Prostate gland (tissue), 2 donors: ENCODE measurements around the gene ELF2. TPM values are rescaled to one million over a fixed set of nuclear protein-coding genes. Genes with fewer than 3 reads are reported as not detected.

ENCODE experiments used
- DNase-seq: peaks from one replicate; pipeline ENCODE4 v3.0.0-alpha.2; 2019; ENCODE audit warnings: low spot score
- H3K27ac ChIP-seq, 2 donors: fragments of 200-600 bp; sonication (generic); 2 replicates each; pipeline ENCODE4 v1.5.1; 2017 to 2019
- H3K27me3 ChIP-seq: fragments of 200-600 bp; sonication (generic); replicated peaks from 2 replicates; pipeline ENCODE4 v1.5.1; 2019; ENCODE audit not compliant: insufficient read depth
- H3K36me3 ChIP-seq, 2 donors: fragments of 200-600 bp; sonication (generic); 1 replicate in 1 of 2; 2 replicates in 1 of 2; pipeline versions ENCODE4 v1.5.1 to v1.8.1; 2017 to 2019
- H3K4me1 ChIP-seq: fragments of 200-600 bp; sonication (generic); replicated peaks from 2 replicates; pipeline ENCODE4 v1.5.1; 2019
- H3K4me3 ChIP-seq, 2 donors: fragments of 200-600 bp; sonication (generic); 2 replicates each; pipeline ENCODE4 v1.5.1; 2017 to 2019
- H3K9me3 ChIP-seq: fragments of 200-600 bp; sonication (generic); 2 replicates; pipeline ENCODE4 v1.5.1; 2017
- CTCF ChIP-seq, 4 experiments: fragments of 200-600 bp in 2 of 4; fragments of 450-650 bp in 2 of 4; sonication (generic) in 2 of 4; IDR thresholded peaks; 1 replicate in 3 of 4; 2 replicates in 1 of 4; pipeline ENCODE4 v1.5.1; 2016 to 2019; ENCODE audit warnings: antibody characterized with exemption in 4 of 4, mild to moderate bottlenecking in 2 of 4, moderate library complexity in 2 of 4
- POLR2A ChIP-seq: fragments of 450-650 bp; IDR thresholded peaks from one replicate; pipeline ENCODE4 v1.6.1; 2016; ENCODE audit warnings: antibody characterized with exemption, mild to moderate bottlenecking
- POLR2AphosphoS5 ChIP-seq: sonication (generic); formaldehyde crosslinking; IDR thresholded peaks from one replicate; pipeline ENCODE4 v1.6.1; 2017; ENCODE audit warnings: antibody characterized with exemption
- WGBS: methylation state at CpG from one replicate; pipeline ENCODE4 v1.1.5; 2018; 5-methylcytosine and 5-hydroxymethylcytosine counted together
- intact Hi-C: fragments of 100-400 bp; cut with DNase I; formaldehyde crosslinking; loops from one replicate; pipeline ENCODE4 v1.14.2; 2022
- total RNA-seq, 2 donors: library from RNA; depleted of rRNA; stranded (reverse); fragments of >200 nt; gene quantifications; one replicate each; pipeline ENCODE4 v1.1.0, GENCODE V29; 2016

The ELF2 gene
- total RNA-seq, 2 donors from 2014 or later, result 53.2 to 61.7 TPM

DNA sequence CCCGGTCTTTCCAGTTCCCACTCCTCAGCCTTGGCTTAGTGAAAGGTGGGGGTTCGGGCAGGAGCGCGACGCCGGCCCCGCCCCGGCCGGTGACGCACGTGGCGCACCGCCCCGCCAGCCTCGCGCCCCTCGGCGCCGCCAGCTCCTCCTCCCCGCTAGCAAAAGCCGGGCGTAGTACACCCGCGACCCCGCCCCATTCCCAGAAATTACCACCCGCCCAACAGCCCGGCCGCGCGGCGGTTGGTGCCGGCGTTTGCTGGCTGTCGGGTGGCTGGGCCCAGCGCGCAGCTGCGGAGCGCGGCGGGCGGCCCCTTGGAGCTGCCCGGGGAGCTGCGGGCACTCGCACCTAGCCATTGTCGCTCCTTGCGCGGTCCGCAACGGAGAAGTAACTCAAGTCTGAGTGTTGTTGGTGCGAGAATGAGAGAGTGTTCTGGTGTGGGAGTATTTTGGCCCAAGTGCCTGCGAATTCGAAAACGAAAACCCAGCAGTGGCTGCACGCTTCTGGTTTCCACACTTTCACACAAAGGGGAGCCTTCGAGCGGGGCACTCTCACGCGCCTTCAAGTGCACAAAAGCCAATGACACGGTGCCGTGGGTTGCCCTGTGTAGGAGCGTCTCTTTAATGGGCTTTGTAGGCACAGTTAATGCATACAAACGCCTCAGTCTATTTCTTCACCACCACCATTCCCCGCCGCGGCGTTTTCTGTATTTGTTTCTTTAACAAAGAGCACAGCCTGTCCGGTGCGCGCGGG is 1.0 kb upstream of the ELF2 start:
- WGBS, result under 1% methylated on average over 66 of the region's 70 CpGs
- H3K9me3 ChIP-seq, result no peaks in the 10 kb centered on the region
- H3K27ac ChIP-seq, result peak overlapping the region; percentile 100
- intact Hi-C loops, result loop anchor here (2.0 kb wide), 2 partner anchors 95 to 117 kb away; no protein-coding TSS in a partner anchor
- TF ChIP-seq CTCF (IDR thresholded peaks at IDR 0.05), result peak in 2 of 4 experiments; percentile 6 to 20
- peak; percentile 93 for TF ChIP-seq POLR2A
- TF ChIP-seq POLR2AphosphoS5, result peak; percentile 78
- H3K27me3 ChIP-seq, result no peaks in the 10 kb centered on the region
- peak; percentile 95 for DNase-seq
- no peaks in the 10 kb centered on the region for H3K4me1 ChIP-seq
- H3K36me3 ChIP-seq, result no peaks in the 10 kb centered on the region
- H3K4me3 ChIP-seq, result peak overlapping the region; percentile 97

DNA sequence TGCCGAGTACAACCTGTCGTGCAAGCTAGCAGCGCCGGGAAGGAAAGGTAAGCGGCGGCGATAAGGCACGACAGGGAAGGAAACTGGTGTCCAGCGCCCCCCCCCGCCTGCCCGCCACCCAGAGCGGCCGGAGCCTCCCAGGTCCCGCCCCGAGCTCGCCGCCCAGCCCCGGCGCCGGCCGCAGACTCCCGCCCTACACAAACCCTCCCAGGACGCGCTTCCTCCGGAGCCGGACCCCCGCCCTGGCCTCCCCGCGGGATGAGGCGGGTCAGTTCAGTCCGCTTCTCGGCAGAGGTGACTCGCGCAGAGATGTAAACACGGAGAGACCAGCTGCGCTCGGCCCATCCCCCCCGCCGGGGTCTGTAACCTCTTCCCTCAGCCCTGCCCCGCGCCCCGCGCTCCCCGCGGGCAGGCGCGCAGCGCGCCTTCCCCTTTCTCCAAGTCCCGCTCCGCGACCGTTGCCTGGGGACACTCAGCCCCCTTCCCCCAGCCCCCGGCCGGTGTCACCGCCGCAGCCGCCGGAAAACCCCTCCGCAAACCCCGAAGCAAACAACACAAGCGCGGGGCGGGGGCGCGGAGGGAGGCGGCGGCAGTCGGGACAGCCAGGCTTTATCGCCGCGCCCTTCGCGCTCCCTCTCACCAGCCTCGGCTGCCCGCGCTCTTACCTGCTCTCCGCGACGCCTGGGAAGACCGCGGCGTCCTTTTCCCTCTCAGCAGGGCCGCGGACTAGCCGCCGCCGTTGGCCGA is 543 bp downstream of the ELF2 start:
- H3K9me3 ChIP-seq, result no peaks in the 10 kb centered on the region
- TF ChIP-seq POLR2A (peak; percentile 78), CTCF (IDR thresholded peaks at IDR 0.05) (peak in 1 of 4 experiments; percentile 13), POLR2AphosphoS5 (no peak)
- DNase-seq, result peak; percentile 80
- no peaks in the 10 kb centered on the region for H3K4me1 ChIP-seq
- H3K36me3 ChIP-seq, result no peaks in the 10 kb centered on the region
- intact Hi-C loops, result loop anchor here (2.0 kb wide), 2 partner anchors 94 to 118 kb away; no protein-coding TSS in a partner anchor
- H3K27ac ChIP-seq, result peak overlapping the region; percentile 100
- H3K4me3 ChIP-seq, result peak overlapping the region; percentile 97
- no peaks in the 10 kb centered on the region for H3K27me3 ChIP-seq
- under 1% methylated on average over 55 of the region's 89 CpGs for WGBS

DNA sequence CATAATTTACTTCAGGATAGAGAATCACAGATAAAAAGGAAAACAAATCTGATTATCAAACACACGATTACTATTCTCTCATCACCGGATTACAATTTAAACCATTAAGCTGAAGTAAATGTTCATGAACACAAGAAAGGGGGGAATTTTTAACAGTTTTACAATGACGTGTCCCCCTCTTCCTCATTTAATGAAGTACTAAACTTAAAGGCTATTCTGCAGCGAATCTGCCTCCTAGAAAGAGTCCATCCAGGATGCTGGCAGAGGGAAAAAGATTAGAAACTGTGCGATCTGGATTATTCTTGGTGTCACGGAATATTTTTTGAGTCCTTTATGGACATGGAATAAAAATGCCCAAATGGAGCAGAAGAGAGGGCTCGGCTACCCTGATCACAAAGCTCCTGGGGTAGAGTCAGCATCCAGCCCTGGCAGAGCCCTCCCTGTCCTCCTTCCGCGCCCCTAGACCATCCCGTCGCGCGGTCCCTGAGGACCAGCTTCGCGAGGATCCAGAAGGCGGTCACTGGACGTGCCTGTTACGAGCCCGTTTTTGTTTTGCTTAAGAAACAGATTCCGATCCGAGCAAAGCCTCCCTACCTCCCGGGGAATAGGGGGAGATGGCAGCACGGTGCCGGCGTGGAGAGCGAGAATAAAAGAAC is 1.2 kb downstream of the ELF2 start:
- H3K4me3 ChIP-seq, result peak overlapping the region; percentile 97
- no peaks in the 10 kb centered on the region for H3K27me3 ChIP-seq
- no peaks in the 10 kb centered on the region for H3K36me3 ChIP-seq
- intact Hi-C loops, result loop anchor here (2.0 kb wide), 2 partner anchors 93 to 119 kb away; no protein-coding TSS in a partner anchor
- H3K9me3 ChIP-seq, result no peaks in the 10 kb centered on the region
- H3K4me1 ChIP-seq, result no peaks in the 10 kb centered on the region
- TF ChIP-seq POLR2AphosphoS5 (no peak), POLR2A (no peak), CTCF (IDR thresholded peaks at IDR 0.05) (no peak)
- WGBS, result under 1% methylated on average over 26 of the region's 26 CpGs
- no peak for DNase-seq
- peak overlapping the region; percentile 100 for H3K27ac ChIP-seq

DNA sequence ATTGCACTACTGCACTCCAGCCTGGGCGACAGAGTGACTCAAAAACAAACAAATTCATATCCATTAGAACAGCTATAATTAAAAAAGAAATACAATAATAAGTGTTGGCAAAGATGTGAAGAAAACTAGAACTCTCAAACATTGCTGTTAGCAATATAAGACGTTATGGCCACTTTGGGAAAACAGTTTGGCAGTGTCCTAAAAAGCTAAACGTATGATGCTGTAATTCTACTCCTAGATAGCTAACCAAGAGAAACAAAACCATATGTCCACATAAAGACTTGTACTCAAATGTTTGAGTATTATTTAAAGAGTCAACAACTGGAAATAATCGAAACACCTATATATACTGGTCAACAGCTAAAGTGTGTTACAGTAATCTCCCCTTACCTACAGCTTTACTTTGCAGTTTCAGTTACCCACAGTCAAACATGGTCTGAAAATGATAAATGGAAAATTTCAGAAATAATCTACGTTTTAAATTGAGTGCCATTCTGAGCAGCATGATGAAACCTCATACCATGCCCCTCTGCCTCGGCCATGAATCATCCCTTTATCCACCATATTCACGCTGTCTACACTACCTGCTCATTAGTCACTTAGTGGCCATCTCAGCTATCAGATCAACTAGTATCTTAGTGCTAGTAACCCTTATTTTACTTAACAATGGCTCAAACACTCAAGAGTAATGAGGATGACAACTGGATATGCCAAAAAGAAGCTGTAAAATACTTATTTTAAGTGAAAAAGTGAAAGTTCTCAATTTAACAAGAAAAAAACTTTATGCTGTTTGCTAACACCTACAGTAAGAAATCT is 4.9 kb downstream of the ELF2 start:
- Histone ChIP-seq H3K27ac (no peak overlapping the region), H3K9me3 (no peaks in the 10 kb centered on the region), H3K36me3 (no peaks in the 10 kb centered on the region), H3K27me3 (no peaks in the 10 kb centered on the region), H3K4me1 (no peaks in the 10 kb centered on the region), H3K4me3 (no peak overlapping the region)
- TF ChIP-seq POLR2A (no peak), CTCF (IDR thresholded peaks at IDR 0.05) (no peak), POLR2AphosphoS5 (no peak)
- WGBS, result 52% methylated on average over 7 of the region's 7 CpGs
- DNase-seq, result no peak
- intact Hi-C loops, result no loop called here
